Measurements from ENCODE around the gene ZDHHC14. TPM values are rescaled to one million over a fixed set of nuclear protein-coding genes. Genes with fewer than 3 reads are reported as not detected.

ZDHHC14 gene
- total RNA-seq, 1 donor from 2014 or later: 14.4 TPM

DNA sequence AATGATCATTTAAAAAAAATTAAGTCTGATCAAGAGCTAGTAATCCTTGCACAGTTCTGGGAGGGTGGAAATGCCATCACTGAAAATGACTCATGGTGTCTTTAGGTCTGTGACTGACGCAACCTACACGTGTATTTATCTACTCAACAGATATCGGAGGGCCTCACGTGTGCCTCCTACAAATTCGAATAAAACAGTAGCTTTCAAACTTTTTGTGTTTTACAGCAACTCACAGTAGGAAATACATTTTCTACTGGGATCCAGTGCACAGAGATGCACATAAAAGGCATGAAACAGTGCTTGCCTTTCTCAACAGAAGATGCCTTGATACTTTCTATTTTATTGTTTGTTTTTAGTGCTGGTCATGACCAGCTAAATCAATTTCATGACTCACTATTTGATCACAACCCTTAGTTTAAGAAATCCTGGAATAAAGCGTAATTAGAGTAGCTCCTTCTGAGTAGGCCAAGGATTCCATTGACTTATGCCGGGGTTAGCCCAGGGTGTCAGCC is 232.1 kb downstream of the ZDHHC14 start:
- Mint-ChIP-seq H3K4me1 (ENCODE audit: low read depth) (no peaks in the 10 kb centered on the region), H3K9me3 (no peaks in the 10 kb centered on the region), H3K4me3 (no peak overlapping the region), H3K27me3 (ENCODE audit: insufficient read depth) (no peaks in the 10 kb centered on the region), H3K36me3 (ENCODE audit: low read depth) (no peaks in the 10 kb centered on the region), H3K27ac (no peak overlapping the region)
- intact Hi-C loops (cut with micrococcal nuclease): no loop called here
- no peak for DNase-seq (ENCODE audit: low spot score)

DNA sequence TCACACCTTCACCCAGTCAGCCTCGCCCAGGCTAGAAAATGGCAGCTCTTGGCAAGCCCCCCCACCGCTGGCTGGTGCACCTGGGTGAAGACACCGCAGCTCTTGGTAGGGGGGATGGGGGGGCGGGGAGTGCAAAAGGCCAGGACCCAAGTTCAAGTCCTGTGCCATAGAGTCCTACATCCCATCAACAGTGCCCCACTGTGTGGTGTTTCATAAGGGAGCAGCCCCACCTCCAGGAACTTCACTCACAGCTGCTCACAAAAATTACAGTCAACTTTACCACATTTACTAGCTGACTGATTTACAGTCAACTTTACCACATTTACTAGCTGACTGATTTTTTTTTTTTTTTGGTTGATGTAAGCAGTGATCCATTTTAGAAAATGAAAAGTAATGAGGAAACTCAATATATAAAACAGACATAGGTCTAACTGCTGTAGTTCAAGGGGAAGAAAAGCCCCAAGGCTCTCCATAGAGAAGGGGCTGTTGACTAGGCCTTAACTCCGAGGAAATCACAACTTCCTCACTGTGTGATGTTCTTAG is 233.1 kb downstream of the ZDHHC14 start:
- H3K4me1 Mint-ChIP-seq (ENCODE audit: low read depth): no peaks in the 10 kb centered on the region
- no peak overlapping the region for H3K4me3 Mint-ChIP-seq
- no peaks in the 10 kb centered on the region for H3K36me3 Mint-ChIP-seq (ENCODE audit: low read depth)

DNA sequence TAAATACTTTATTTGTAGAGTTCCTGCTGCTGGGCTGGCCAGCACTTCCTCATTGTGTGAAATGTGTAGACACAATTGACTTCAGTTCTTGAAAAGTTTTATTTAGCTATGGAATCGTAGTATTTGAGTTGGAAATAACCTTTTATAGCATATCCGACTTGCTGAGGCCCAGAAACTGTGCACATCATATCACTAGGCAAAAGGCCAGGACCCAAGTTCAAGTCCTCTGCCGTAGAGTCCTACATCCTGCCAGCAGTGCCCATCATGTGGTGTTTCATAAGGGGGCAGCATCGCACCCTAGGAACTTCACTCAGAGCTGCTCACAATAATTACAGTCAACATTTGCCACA is 234.4 kb downstream of the ZDHHC14 start:
- Mint-ChIP-seq H3K4me1 (ENCODE audit: low read depth) (no peaks in the 10 kb centered on the region), H3K27me3 (ENCODE audit: insufficient read depth) (no peaks in the 10 kb centered on the region), H3K27ac (no peak overlapping the region), H3K4me3 (no peak overlapping the region), H3K36me3 (ENCODE audit: low read depth) (no peaks in the 10 kb centered on the region), H3K9me3 (no peaks in the 10 kb centered on the region)
- intact Hi-C loops (cut with micrococcal nuclease): no loop called here
- no peak for DNase-seq (ENCODE audit: low spot score)

More for the DNA sequence above, 233.1 kb downstream of the ZDHHC14 start:
- no peak for DNase-seq (ENCODE audit: low spot score)
- intact Hi-C loops (cut with micrococcal nuclease): no loop called here
- Mint-ChIP-seq H3K27ac (no peak overlapping the region), H3K27me3 (ENCODE audit: insufficient read depth) (no peaks in the 10 kb centered on the region), H3K9me3 (no peaks in the 10 kb centered on the region)

DNA sequence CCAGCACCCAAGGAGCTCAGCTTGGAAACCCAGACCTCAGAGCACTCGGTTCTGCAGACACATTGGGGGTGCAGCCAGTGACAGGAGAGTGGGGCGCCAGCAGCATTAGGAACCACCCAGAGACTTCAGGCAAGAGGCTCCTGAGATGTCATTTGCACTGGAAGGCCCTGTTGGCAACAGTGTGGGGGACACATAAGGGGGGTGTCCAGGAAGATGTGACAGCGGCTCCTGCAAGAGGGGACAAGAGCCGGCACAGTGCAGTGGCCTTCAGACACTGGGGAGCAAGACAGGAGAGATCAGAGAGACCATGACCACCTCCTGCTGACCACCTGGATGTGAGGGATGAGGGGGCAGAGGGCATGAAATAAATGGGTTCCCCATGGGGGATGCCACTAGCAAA is 235.0 kb downstream of the ZDHHC14 start:
- H3K9me3 Mint-ChIP-seq: no peaks in the 10 kb centered on the region
- no peak overlapping the region for H3K4me3 Mint-ChIP-seq
- intact Hi-C loops (cut with micrococcal nuclease): no loop called here
- no peaks in the 10 kb centered on the region for H3K4me1 Mint-ChIP-seq (ENCODE audit: low read depth)
- H3K27me3 Mint-ChIP-seq (ENCODE audit: insufficient read depth): no peaks in the 10 kb centered on the region
- no peak for DNase-seq (ENCODE audit: low spot score)
- H3K36me3 Mint-ChIP-seq (ENCODE audit: low read depth): no peaks in the 10 kb centered on the region
- no peak overlapping the region for H3K27ac Mint-ChIP-seq

DNA sequence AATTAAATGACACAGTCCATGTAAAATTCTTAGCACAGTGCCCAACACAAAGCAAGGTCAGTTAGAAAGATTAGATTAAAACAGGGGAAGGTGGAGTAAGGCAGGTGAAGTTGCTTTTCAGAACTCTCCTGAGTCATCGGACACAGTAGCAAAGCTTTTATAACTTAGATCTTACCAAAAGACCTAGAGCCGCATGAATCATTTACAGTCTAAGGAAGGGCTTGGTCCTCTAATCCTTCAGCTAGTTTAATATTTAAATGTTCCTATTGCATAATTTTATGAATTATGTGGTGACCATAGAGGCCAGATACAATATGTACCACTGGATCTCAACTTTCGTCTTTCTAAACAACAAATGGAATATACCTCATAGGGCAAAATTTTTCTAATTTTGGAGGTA is 240.0 kb downstream of the ZDHHC14 start:
- H3K9me3 Mint-ChIP-seq: peaks cover 10% of the 10 kb centered on the region

DNA sequence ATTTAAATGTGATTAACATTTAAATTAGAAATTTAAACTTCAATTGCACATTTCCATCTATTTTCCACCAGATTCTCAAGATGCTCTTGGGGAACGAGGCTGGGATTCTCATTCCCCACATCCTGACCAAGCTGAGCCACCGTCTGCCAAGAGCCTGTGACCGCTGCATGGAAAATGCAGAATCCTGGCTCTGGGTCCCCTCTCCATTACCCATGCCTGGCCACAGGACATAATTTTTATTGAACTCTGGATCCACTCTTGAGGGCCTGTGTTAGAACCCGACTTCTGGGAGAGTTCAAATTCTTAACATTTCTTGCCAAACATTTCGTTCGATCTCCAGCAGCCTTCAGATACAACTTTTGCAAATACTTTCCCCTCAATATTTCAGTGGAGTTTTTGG is 240.4 kb downstream of the ZDHHC14 start:
- no peak for DNase-seq (ENCODE audit: low spot score)
- no peak overlapping the region for H3K4me3 Mint-ChIP-seq
- intact Hi-C loops (cut with micrococcal nuclease): no loop called here
- H3K27me3 Mint-ChIP-seq (ENCODE audit: insufficient read depth): no peaks in the 10 kb centered on the region
- peaks cover 10% of the 10 kb centered on the region for H3K9me3 Mint-ChIP-seq
- H3K36me3 Mint-ChIP-seq (ENCODE audit: low read depth): peaks cover 2% of the 10 kb centered on the region
- no peaks in the 10 kb centered on the region for H3K4me1 Mint-ChIP-seq (ENCODE audit: low read depth)
- H3K27ac Mint-ChIP-seq: no peak overlapping the region

More for the DNA sequence above, 240.0 kb downstream of the ZDHHC14 start:
- no peak overlapping the region for H3K27ac Mint-ChIP-seq
- H3K36me3 Mint-ChIP-seq (ENCODE audit: low read depth): peaks cover 2% of the 10 kb centered on the region
- no peaks in the 10 kb centered on the region for H3K27me3 Mint-ChIP-seq (ENCODE audit: insufficient read depth)
- no peak for DNase-seq (ENCODE audit: low spot score)
- no peak overlapping the region for H3K4me3 Mint-ChIP-seq
- intact Hi-C loops (cut with micrococcal nuclease): no loop called here
- H3K4me1 Mint-ChIP-seq (ENCODE audit: low read depth): no peaks in the 10 kb centered on the region

DNA sequence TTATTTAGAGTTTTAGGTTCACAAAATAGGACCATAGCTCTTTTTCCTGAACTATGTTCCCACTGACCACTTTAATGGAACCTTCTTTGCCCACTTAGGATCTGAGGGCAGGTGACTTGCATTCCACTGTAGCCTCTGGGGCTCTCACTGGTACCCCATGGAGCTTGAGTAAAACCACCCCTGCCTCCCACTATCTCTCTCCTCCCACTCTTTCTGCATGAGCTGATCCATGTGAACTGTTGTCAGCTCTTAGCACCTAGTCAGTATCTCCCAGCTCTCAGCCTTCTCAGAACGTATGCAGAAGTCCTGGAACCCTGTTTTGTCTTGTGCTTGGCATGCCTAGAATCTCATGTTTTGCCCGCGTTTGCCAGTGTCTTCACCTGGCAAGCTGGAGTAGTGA is 241.4 kb downstream of the ZDHHC14 start:
- H3K4me3 Mint-ChIP-seq: no peak overlapping the region
- DNase-seq (ENCODE audit: low spot score): no peak
- peaks cover 2% of the 10 kb centered on the region for H3K36me3 Mint-ChIP-seq (ENCODE audit: low read depth)
- peaks cover 10% of the 10 kb centered on the region for H3K9me3 Mint-ChIP-seq
- no peak overlapping the region for H3K27ac Mint-ChIP-seq
- intact Hi-C loops (cut with micrococcal nuclease): no loop called here
- no peaks in the 10 kb centered on the region for H3K4me1 Mint-ChIP-seq (ENCODE audit: low read depth)
- no peaks in the 10 kb centered on the region for H3K27me3 Mint-ChIP-seq (ENCODE audit: insufficient read depth)

DNA sequence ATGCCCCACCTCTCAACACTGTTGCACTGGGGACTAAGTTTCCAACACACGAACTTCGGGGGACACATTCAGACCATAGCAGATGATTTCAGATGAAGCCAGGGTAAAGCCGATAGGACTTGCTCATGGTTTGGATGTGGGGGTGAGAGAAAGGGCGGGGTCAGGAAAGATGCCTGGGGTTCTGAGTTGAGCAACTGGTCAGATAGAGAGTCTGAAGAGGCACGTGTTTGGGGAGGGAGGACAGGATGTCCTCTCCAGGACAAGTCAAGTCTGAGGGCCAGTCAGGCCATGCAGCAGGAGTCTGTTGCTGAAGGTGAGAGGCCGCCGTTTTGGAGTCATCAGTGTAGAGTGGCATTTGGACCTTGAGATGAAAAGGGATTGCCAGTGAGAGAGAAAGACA is 244.1 kb downstream of the ZDHHC14 start:
- Mint-ChIP-seq H3K27ac (no peak overlapping the region), H3K4me1 (ENCODE audit: low read depth) (peaks cover 6% of the 10 kb centered on the region), H3K9me3 (peaks cover 10% of the 10 kb centered on the region), H3K36me3 (ENCODE audit: low read depth) (peaks cover 2% of the 10 kb centered on the region), H3K27me3 (ENCODE audit: insufficient read depth) (peaks cover 5% of the 10 kb centered on the region), H3K4me3 (no peak overlapping the region)
- intact Hi-C loops (cut with micrococcal nuclease): no loop called here
- DNase-seq (ENCODE audit: low spot score): no peak

DNA sequence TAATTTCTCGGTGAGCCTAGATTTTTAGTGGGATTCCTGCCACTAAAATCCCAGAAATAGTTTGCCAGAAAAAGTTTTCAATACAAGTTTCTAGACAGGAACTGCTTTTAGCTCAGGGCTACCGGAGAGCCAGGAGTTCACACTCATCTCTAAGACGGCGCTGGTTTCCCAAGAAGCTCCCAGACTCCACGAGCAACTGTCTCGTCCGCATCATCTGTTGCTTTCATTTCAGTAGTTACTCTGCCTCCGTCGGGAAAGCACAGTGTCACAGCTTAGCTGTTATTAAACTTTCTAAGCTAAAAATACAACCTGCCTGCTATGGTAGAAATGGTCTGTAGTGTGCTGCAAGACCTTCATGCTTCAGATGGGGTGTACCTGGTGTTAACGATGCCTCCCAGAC is 244.8 kb downstream of the ZDHHC14 start:
- Mint-ChIP-seq H3K4me3 (no peak overlapping the region), H3K9me3 (peaks cover 10% of the 10 kb centered on the region), H3K27me3 (ENCODE audit: insufficient read depth) (peaks cover 5% of the 10 kb centered on the region), H3K4me1 (ENCODE audit: low read depth) (peaks cover 6% of the 10 kb centered on the region), H3K27ac (no peak overlapping the region), H3K36me3 (ENCODE audit: low read depth) (peaks cover 2% of the 10 kb centered on the region)
- no peak for DNase-seq (ENCODE audit: low spot score)
- intact Hi-C loops (cut with micrococcal nuclease): no loop called here

DNA sequence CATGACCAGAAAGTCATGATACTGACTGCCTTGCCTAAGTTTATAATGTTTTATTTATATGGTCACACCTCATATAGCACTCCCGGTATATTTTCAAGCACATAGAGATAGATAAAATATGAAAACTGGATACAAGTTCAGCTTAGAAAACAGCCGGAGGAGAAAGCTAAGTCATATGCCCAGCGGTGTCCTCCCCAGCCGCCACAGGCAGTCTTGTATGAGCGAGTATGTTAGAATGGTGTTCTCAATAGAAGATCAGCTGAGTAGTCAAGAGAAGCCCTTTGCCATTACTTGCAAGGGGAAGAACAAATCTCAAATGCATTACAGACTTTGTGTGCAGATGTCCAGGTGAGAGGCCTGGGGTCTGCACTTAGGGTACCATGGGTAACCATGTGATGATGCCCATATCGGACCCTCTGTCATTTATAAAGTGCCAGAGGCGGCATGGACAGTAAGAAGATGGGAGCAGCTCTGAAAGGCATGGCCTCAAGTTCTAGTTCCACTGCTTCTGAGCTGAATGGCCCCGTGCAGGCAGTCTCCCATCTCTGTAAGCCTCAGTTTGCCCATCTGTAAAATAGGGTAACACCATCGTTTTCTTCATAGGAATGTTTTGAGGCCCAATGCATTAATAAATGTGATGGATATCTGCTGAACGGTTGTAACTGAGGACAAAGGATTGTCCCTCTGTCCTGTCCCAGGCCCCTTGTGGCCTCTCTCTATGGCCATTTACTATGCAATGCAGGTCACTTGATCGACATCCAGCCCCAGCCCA is 246.4 kb downstream of the ZDHHC14 start:
- peaks cover 6% of the 10 kb centered on the region for H3K4me1 Mint-ChIP-seq (ENCODE audit: low read depth)
- no peak overlapping the region for H3K4me3 Mint-ChIP-seq
- H3K27me3 Mint-ChIP-seq (ENCODE audit: insufficient read depth): peaks cover 5% of the 10 kb centered on the region
- peaks cover 10% of the 10 kb centered on the region for H3K9me3 Mint-ChIP-seq
- intact Hi-C loops (cut with micrococcal nuclease): no loop called here
- DNase-seq (ENCODE audit: low spot score): no peak
- no peak overlapping the region for H3K27ac Mint-ChIP-seq
- H3K36me3 Mint-ChIP-seq (ENCODE audit: low read depth): peaks cover 2% of the 10 kb centered on the region

DNA sequence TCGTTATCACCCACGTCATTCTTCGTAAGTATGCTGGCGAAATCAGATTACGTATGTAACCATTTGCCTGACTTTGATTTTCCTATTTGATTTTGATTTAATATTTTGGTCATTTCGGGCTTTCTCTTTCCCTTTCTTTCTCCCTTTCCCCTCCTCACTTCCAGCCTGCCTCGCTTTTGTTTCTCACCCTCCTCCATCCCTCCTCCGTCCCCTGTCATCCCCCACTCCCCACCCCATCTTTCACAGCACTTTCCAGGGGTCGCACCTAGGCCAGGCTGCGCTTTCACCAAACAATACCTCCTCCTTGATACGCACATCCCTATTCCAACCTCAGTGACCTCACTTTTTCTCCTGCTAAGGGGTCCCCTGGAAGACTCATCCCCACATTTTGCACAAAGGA is 247.5 kb downstream of the ZDHHC14 start:
- peaks cover 5% of the 10 kb centered on the region for H3K27me3 Mint-ChIP-seq (ENCODE audit: insufficient read depth)
- peaks cover 6% of the 10 kb centered on the region for H3K4me1 Mint-ChIP-seq (ENCODE audit: low read depth)
- intact Hi-C loops (cut with micrococcal nuclease): no loop called here
- H3K36me3 Mint-ChIP-seq (ENCODE audit: low read depth): no peaks in the 10 kb centered on the region
- no peak overlapping the region for H3K27ac Mint-ChIP-seq
- no peaks in the 10 kb centered on the region for H3K9me3 Mint-ChIP-seq
- DNase-seq (ENCODE audit: low spot score): no peak
- H3K4me3 Mint-ChIP-seq: no peak overlapping the region

DNA sequence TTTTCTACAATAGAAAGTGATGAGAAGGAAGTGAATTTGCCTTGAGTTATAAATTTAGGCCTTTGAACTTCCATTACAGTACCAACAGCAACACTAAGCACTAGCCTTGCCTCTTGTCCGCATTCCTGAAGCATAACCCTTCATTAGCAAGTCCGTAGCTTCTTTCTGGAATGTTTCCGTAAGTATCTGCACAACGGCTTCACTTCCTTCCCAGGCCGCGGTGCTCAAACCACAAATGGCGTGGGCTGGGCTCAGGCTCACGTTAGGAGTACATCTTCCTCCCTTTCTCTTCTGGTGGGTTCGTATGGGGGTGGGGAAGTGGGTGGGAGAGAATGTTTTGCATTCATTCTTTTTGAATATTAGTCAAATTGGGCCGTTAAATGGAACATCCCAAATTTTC is 248.2 kb downstream of the ZDHHC14 start:
- Mint-ChIP-seq H3K27ac (no peak overlapping the region), H3K27me3 (ENCODE audit: insufficient read depth) (peaks cover 5% of the 10 kb centered on the region), H3K9me3 (no peaks in the 10 kb centered on the region), H3K4me3 (no peak overlapping the region), H3K4me1 (ENCODE audit: low read depth) (peaks cover 6% of the 10 kb centered on the region), H3K36me3 (ENCODE audit: low read depth) (no peaks in the 10 kb centered on the region)
- no peak for DNase-seq (ENCODE audit: low spot score)
- intact Hi-C loops (cut with micrococcal nuclease): no loop called here

DNA sequence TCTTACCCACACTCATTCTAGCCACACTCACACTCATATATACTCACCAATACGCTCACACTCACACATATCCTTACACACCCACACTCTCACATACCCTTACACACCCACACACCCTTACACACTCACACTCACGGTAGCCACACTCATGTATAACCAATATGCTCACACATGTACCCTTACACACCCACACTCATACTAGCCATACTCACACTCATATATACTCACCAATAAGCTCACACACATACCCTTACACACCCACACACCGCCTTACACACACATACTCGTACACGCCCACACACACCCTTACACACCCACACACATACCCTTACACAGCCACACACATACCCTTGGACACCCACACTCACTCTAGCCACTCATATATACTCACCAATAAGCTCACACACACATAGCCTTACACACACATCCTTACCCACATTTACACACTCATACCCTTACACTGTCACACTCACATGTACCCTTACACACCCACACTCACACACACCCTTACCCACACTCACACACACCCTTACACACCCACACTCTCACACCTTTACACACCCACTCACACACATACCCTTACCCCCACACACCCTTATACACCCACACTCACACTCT is 249.6 kb downstream of the ZDHHC14 start:
- peaks cover 5% of the 10 kb centered on the region for H3K27me3 Mint-ChIP-seq (ENCODE audit: insufficient read depth)
- no peak for DNase-seq (ENCODE audit: low spot score)
- no peak overlapping the region for H3K27ac Mint-ChIP-seq
- no peaks in the 10 kb centered on the region for H3K9me3 Mint-ChIP-seq
- H3K4me3 Mint-ChIP-seq: no peak overlapping the region
- intact Hi-C loops (cut with micrococcal nuclease): no loop called here
- H3K4me1 Mint-ChIP-seq (ENCODE audit: low read depth): peaks cover 6% of the 10 kb centered on the region
- H3K36me3 Mint-ChIP-seq (ENCODE audit: low read depth): no peaks in the 10 kb centered on the region

Data from activated T-helper 1 cell treated with anti-CD3 and anti-CD28 coated beads, Interleukin-12 subunit alpha, Interleukin-12 subunit beta, Interleukin-2, Interleukin-4 antibody, amounts not matched to agents 30 ng/mL and 10 ng/mL and 1 ng/mL, durations not matched to agents 14 hours and 24 hours and 36 hours (primary cell).